Measurements from ENCODE around the gene KNOP1. TPM values are rescaled to one million over a fixed set of nuclear protein-coding genes. Genes with fewer than 3 reads are reported as not detected.

KNOP1 gene
- total RNA-seq, 4 donors from 2014 or later = 4.1 to 9.2 (median 5.5) TPM

DNA sequence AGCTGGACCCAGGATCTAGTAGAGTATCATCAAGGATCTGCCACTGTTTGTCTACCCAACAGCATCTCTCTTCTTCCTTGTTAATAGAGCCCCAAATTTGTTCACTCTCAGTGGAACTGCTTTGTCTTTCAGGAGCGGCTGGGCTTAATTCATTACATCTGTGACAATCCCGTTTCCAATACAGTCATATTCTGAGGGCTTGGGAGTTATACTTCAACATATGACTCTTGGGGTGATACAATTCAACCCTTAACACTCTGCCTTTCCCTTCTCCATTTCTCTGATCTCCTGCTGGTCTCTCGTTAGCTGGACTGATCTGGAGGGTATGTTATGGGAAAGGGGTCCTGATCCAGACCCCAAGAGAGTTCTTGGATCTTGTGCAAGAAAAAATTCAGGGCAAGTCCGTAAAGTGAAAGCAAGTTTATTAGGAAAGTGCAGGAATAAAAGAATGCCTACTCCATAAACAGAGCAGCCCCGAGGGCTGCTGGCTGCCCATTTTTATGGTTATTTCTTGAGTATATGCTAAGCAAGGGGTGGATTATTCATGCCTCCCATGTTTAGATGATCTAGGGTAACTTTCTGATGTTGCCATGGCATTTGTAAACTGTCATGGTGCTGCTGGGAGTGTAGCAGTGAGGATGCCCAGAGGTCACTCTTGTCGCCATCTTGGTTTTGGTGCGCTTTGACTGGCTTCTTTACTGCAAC is 42.5 kb upstream of the KNOP1 start:
- no peak overlapping the region for H3K4me3 ChIP-seq
- in situ Hi-C loops (cut with MboI; ENCODE audit: low sequenced_read_pairs in 4 of 4) (no loop called here), intact Hi-C loops (cut with DNase I; ENCODE audit: low total_unique reads) (no loop called here)
- TF ChIP-seq, protein P1, sequence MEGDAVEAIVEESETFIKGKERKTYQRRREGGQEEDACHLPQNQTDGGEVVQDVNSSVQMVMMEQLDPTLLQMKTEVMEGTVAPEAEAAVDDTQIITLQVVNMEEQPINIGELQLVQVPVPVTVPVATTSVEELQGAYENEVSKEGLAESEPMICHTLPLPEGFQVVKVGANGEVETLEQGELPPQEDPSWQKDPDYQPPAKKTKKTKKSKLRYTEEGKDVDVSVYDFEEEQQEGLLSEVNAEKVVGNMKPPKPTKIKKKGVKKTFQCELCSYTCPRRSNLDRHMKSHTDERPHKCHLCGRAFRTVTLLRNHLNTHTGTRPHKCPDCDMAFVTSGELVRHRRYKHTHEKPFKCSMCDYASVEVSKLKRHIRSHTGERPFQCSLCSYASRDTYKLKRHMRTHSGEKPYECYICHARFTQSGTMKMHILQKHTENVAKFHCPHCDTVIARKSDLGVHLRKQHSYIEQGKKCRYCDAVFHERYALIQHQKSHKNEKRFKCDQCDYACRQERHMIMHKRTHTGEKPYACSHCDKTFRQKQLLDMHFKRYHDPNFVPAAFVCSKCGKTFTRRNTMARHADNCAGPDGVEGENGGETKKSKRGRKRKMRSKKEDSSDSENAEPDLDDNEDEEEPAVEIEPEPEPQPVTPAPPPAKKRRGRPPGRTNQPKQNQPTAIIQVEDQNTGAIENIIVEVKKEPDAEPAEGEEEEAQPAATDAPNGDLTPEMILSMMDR (IDR thresholded peaks at IDR 0.05 in 4 of 5, conservative IDR thresholded peaks at IDR 0.05 in 1 of 5) = no peak
- TF ChIP-seq POLR2A (IDR thresholded peaks at IDR 0.05) = no peak
- no peaks in the 10 kb centered on the region for H3K36me3 ChIP-seq
- DNase-seq (no peak), ATAC-seq (no peak)
- no peak overlapping the region for H3K27ac ChIP-seq
- no peaks in the 10 kb centered on the region for H3K9me3 ChIP-seq
- H3K4me1 ChIP-seq = peaks cover under 1 to 8% of the 10 kb centered on the region in 2 donors
- no peaks in the 10 kb centered on the region for H3K27me3 ChIP-seq

DNA sequence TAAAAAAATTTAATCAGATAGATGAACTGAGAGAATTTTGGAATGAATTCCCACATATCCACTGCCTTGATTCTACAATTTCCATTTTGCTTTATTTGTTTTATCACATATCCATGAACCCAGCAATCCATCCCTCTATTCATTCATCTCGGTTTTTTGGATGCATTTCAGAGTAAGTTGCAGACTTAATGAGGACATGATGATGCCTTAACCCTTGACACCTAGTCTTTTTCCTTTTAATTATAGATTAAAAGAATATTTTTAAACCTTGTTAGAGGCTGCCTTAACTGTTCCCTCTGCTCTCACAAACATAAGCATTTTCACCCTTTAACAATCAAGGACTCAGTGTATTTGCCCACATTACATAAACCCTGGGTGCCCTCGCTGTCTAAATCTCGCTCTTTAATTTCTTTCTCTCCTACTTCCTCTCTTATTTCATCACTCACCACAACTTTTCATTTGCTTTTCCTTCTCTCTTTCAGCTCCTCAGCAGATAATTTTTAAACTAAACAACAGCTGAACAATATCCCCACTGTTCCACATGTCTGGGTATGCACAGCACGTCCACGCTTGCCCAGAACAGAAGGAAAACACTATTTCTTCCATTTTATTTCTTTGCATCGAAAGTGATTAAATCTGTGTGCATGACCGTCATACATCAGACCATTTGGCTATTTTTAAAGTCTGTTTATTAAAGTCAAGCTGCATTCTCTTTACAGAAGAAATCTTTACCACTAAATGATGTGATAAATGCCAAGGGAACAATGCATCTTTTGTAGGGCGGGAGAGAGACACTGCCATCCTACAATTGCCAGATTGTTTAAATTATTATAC is 40.0 kb upstream of the KNOP1 start:
- Histone ChIP-seq H3K9me3 (no peaks in the 10 kb centered on the region), H3K4me1 (peaks cover 5 to 6% of the 10 kb centered on the region in 2 donors), H3K27ac (no peak overlapping the region), H3K27me3 (no peaks in the 10 kb centered on the region), H3K4me3 (no peak overlapping the region), H3K36me3 (no peaks in the 10 kb centered on the region)
- TF ChIP-seq POLR2A (IDR thresholded peaks at IDR 0.05) = no peak
- TF ChIP-seq, protein P1 (IDR thresholded peaks at IDR 0.05 in 4 of 5, conservative IDR thresholded peaks at IDR 0.05 in 1 of 5) = no peak
- DNase-seq (no peak), ATAC-seq (no peak)
- in situ Hi-C loops (cut with MboI; ENCODE audit: low sequenced_read_pairs in 4 of 4) (no loop called here), intact Hi-C loops (cut with DNase I; ENCODE audit: low total_unique reads) (no loop called here)

DNA sequence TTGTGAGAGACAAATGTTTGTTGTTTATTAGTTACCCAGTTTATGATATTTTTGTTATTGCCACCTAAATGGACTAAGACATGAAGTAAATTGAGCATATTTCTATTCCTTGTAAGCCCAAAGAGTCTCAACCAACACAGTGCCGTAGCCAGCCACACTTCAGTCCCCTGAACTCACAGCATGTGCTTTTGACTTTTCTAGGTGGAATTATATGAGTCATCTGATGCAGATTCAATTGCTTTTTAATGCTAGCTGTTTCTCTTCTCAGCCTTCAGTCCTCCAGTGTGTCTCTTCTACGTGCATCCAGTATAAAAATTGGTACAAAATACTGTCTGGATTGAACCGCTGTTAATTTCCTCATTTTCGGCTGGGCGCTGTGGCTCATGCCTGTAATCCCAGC is 39.0 kb upstream of the KNOP1 start:
- H3K27me3 ChIP-seq = no peaks in the 10 kb centered on the region
- H3K4me1 ChIP-seq = peaks cover 7 to 13% of the 10 kb centered on the region in 2 donors
- no peaks in the 10 kb centered on the region for H3K9me3 ChIP-seq
- in situ Hi-C loops (cut with MboI; ENCODE audit: low sequenced_read_pairs in 4 of 4) (no loop called here), intact Hi-C loops (cut with DNase I; ENCODE audit: low total_unique reads) (no loop called here)
- no peak overlapping the region for H3K4me3 ChIP-seq
- TF ChIP-seq, protein P1 (IDR thresholded peaks at IDR 0.05 in 4 of 5, conservative IDR thresholded peaks at IDR 0.05 in 1 of 5) = no peak
- TF ChIP-seq POLR2A (IDR thresholded peaks at IDR 0.05) = no peak
- no peak for DNase-seq
- H3K36me3 ChIP-seq = no peaks in the 10 kb centered on the region
- ATAC-seq = no peak
- no peak overlapping the region for H3K27ac ChIP-seq

DNA sequence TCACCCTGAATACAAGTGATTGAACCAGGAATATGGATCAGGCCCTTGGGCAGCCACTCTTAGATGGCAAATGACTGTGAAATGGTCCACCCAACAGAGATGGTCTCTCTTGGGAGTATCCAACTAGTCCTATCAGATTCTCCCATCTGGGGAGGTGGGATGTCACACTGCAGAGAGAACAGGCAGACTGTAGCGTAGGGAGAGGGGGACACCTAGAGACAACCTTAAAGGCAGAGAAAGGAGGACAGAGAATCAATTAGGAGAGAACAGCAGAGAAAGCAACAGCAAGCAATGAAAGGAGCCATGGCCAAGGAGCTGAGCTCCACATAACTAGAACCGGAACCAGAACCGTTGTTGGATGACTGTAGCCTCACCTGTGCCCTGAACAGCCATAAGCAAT is 37.2 kb upstream of the KNOP1 start:
- H3K4me1 ChIP-seq = peaks cover 17 to 20% of the 10 kb centered on the region in 2 donors

More for the DNA sequence above, 37.2 kb upstream of the KNOP1 start:
- in situ Hi-C loops (cut with MboI; ENCODE audit: low sequenced_read_pairs in 4 of 4) (no loop called here), intact Hi-C loops (cut with DNase I; ENCODE audit: low total_unique reads) (no loop called here)
- peak overlapping the region; percentile 16 to 69 (median 58) for H3K27ac ChIP-seq
- no peaks in the 10 kb centered on the region for H3K27me3 ChIP-seq
- no peaks in the 10 kb centered on the region for H3K9me3 ChIP-seq
- DNase-seq = no peak
- no peak overlapping the region for H3K4me3 ChIP-seq
- TF ChIP-seq, protein P1 (IDR thresholded peaks at IDR 0.05 in 4 of 5, conservative IDR thresholded peaks at IDR 0.05 in 1 of 5) = no peak
- no peak for TF ChIP-seq POLR2A (IDR thresholded peaks at IDR 0.05)
- no peak for ATAC-seq
- no peaks in the 10 kb centered on the region for H3K36me3 ChIP-seq
